ENCODE results near the gene OR52A5.

- TF ChIP-seq EZH2 (IDR thresholded peaks at IDR 0.05; ENCODE audit: borderline replicate concordance, insufficient read depth, low read depth, low read length, poor library complexity, severe bottlenecking) (no peak), CTCF (IDR thresholded peaks at IDR 0.05) (no peak)
These were observed 22.8 kb downstream of the OR52A5 start for GRCh38 chr11:5115339-5115738.
